Tongue (tissue), 2 donors: ENCODE data around the gene ITPR1. TPM values are rescaled to one million over a fixed set of nuclear protein-coding genes. Genes with fewer than 3 reads are reported as not detected.

Source experiments
- DNase-seq: peaks from one replicate; pipeline ENCODE4 v3.0.0-alpha.2; 2015
- total RNA-seq: library from RNA; depleted of rRNA; stranded (reverse); fragments of >200 nt; gene quantifications from one replicate; pipeline ENCODE4 v1.2.3, GENCODE V29; 2014

Gene ITPR1
- total RNA-seq, 1 donor from 2014 or later, result 47.3 TPM

GRCh38 chr3:4834403-4834866 is 341.3 kb downstream of the ITPR1 start:
- no peak for DNase-seq

GRCh38 chr3:4835616-4836043 is 342.5 kb downstream of the ITPR1 start:
- DNase-seq, result no peak

- DNase-seq, result no peak
Observed at GRCh38 chr3:4836516-4836915, 343.4 kb downstream of the ITPR1 start.

GRCh38 chr3:4837374-4837930 is 344.3 kb downstream of the ITPR1 start:
- DNase-seq, result no peak

- DNase-seq, result no peak
Observed at GRCh38 chr3:4838621-4839022, 345.5 kb downstream of the ITPR1 start.

GRCh38 chr3:4839278-4839677 is 346.1 kb downstream of the ITPR1 start:
- DNase-seq, result no peak

DNA sequence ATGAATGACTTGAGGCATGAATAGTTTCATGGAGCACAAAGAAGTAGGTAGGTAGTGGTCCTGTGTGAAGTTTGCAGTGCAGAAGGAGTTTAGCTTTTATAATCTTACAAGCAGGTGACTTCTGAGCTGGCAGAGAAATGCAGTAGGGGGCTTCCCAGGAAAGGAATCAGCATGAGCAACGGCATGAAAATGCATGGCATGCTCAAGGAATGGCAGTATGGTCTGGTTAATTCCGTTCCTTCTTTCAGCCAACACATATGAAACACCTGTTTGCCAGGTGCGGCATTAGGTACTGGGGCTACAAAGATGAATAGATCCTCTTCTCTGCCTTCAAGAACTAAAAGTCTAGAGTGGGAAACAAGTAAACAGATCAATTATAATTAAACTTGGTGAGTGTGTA is 348.1 kb downstream of the ITPR1 start:
- DNase-seq, result no peak

DNA sequence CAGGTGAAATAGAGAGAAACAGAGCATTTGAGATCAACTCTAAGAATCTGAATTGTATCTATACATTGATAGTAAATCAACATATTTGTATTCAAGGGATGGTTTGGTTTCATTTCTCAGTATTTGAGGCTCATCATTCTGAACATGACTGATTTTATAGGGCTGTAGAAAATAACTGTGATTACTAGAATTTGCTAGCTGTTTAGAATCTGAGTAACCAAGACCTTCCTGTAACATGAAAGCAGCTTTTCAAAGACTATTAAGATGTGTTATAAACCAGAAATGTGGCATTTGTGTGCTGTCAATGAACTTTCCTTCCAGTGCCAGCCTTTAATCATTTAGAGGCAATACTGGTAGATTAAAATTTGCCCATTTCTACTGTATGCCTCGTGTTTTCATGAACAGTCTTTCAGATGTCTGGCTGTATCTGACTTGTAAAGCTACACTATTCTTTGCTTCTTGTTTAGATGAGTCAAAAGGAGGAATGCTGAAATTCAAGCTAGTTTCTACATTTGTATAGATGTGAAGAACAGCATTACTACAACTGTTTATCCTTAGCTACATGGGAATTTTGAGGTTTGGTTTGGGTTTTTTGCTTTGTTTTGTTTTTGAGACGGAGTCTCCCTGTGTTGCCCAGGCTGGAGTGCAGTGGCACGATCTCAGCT is 348.8 kb downstream of the ITPR1 start:
- no peak for DNase-seq

- no peak for DNase-seq
Observed at GRCh38 chr3:4843619-4844018, 350.5 kb downstream of the ITPR1 start.

GRCh38 chr3:4845882-4846281 is 352.7 kb downstream of the ITPR1 start:
- DNase-seq, result no peak

GRCh38 chr3:4846543-4846942 is 353.4 kb downstream of the ITPR1 start:
- no peak for DNase-seq

GRCh38 chr3:4848176-4848825 is 355.2 kb downstream of the ITPR1 start:
- no peak for DNase-seq

DNA sequence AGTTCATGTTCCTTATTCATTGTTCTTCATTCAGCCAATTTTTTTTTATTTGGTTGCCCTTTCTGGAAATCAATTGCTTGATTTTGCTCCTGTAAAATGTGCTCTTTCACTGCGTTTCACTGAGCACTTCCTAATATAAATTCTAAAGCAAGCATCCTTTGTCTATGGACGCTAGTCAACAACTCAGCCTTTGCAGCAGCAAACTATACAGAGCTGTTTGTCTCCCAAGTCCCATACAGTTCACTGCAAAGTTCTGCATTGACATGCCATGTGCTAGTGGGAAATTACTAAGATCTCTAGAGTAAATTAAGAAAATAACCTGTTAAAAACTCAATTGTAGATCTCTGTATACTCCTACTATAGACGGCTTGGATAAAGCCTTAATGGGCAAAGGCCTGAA is 356.0 kb downstream of the ITPR1 start:
- no peak for DNase-seq

DNA sequence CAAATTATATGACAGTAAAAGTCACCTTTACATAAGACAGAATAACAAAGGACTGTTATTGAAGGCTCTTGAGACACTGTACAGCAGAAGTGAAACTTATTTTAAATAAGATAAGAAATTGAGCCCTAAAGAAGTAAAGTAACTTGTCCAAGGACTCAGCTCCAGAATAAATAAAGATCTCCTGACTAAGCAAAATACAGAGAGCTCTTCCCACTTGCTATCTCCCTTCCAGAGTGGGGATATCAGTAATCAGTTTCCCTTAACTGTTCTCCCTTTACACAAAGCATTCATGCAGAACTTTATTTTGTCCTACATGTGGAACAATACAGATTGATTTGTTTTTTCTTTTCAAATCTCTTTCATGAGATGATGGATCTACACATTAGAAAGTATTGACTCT is 356.6 kb downstream of the ITPR1 start:
- no peak for DNase-seq

- DNase-seq, result no peak
Observed at GRCh38 chr3:4850211-4850927, 357.2 kb downstream of the ITPR1 start.

- no peak for DNase-seq
Observed at GRCh38 chr3:4850928-4851265, 357.7 kb downstream of the ITPR1 start.

- no peak for DNase-seq
Observed at GRCh38 chr3:4852780-4853748, 359.9 kb downstream of the ITPR1 start.

DNA sequence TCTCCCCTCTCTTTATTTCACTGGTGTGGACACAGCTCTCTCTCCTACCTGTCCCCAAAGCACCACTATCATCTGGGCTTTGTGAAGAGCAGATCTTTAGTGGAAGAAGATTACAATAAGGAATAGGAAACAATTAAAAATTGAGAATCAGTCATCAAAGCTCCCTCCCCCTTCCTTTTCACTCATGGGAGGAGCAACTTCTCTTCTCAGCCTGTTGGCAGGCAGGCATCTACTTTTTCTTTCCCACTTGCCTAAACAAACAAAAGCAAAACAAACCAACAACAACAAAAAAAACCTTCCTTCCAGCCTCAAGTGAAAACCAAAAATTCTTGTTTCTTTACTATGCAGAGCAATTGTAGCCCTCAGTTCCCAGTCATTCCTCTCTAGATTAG is 360.6 kb downstream of the ITPR1 start:
- no peak for DNase-seq

- no peak for DNase-seq
Observed at GRCh38 chr3:4855676-4856075, 362.5 kb downstream of the ITPR1 start.

DNA sequence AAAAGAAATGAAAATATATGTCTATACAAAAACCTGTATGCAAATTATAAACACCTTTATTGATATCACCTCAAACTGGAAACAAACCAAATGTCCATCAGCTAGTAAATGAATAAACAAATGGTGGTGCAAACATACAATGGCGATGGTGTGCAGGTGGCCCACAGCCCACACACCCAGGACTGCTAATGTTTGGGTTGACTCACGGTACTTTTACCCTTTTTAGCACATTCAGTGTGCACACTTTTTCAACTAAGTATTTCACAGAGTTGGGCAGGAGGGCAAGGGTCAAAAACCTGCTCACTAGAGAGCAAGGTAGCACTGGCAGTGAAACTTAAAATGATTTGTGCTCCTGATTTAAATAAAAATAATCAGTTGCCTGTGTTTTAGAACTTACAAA is 363.0 kb downstream of the ITPR1 start:
- DNase-seq, result no peak

DNA sequence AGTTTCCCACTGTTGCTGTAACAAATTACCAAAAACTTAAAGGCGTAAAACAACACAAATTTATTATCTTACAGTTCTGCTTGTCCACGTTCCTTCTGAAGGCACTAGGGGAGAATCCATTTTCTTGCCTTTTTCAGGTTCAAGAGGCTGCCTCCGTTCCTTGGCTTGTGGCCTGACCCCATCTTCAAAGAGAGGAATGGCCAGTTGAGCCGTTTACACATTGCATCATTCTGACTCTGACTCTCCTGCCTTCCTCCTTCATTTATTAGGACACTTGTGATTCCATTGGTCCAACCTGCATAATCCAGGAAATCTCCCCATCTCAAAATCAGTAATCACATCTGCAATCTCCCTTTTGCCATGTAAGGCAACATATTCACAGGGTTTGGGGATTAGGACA is 363.4 kb downstream of the ITPR1 start:
- DNase-seq, result no peak

- no peak for DNase-seq
Observed at GRCh38 chr3:4856986-4857385, 363.8 kb downstream of the ITPR1 start.
